ENCODE measurements around the gene SMC1B. TPM values are rescaled to one million over a fixed set of nuclear protein-coding genes. Genes with fewer than 3 reads are reported as not detected.

Gene SMC1B
- total RNA-seq, 1 experiment from 2014 or later: 0.31 TPM

DNA sequence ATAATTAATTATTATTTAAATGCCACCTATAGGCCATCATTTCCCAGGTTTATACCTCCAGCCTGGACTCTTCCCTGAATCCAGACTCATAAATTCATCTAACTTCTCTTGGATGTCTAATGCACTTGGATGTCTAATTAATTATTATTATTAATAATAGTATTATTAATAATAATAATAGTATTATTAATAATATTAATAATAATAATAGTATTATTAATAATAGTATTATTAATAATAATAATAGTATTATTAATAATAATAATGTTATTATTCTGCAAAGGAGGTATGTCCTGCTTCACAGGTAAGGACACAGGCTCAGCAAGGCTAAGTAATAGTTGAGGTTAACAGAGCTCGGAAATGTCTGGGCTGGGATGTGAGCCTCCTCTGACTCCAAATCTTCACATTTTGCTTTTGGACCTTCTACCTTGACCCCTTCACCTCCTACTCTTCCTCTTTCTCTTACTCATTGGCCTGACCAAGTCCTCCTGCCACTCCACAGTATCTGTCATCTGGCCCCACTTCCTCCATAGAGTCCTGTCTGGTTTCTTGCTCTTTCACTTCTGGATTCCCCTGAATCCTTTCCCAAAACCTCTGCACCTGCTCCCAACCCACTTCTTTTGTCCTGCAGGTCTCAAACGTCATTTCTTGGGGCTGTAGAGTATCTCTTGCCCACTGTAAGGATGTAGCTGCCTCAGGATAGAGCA, 8.1 kb upstream of the SMC1B start:
- Histone ChIP-seq H3K9me3 (ENCODE audit: insufficient read depth, low read depth) (no peaks in the 10 kb centered on the region), H3F3A (ENCODE audit: insufficient read depth, low read depth) (peaks cover 24% of the 10 kb centered on the region), H3K4me1 (replicated peaks; ENCODE audit: insufficient read depth) (peaks cover 26% of the 10 kb centered on the region), H3K4me2 (no peak overlapping the region), H3K36me3 (ENCODE audit: low read depth) (no peaks in the 10 kb centered on the region), H3K9me2 (ENCODE audit: insufficient read depth) (no peaks in the 10 kb centered on the region), H3K4me3 (no peak overlapping the region), H3K27me3 (ENCODE audit: insufficient read depth, low read depth) (no peaks in the 10 kb centered on the region), H2AFZ (no peak overlapping the region), H3K27ac (no peak overlapping the region), H4K20me1 (ENCODE audit: insufficient read depth) (no peaks in the 10 kb centered on the region), H3K79me2 (ENCODE audit: low read depth) (no peaks in the 10 kb centered on the region)
- ChIA-PET CTCF (no interaction called here), POLR2A (ENCODE audit: unreplicated experiment) (no interaction called here)
- BruUV-seq (replicated peaks): no TSS peak
- no peak for DNase-seq
- TF ChIP-seq EZH2 (IDR thresholded peaks at IDR 0.05; ENCODE audit: low read depth) (no peak), CTCF (conservative IDR thresholded peaks at IDR 0.05) (no peak)
- intact Hi-C loops (cut with micrococcal nuclease; ENCODE audit: unreplicated experiment): loop anchor here (5.0 kb wide), 2 partner anchors 96 to 154 kb away; no protein-coding TSS in a partner anchor

DNA sequence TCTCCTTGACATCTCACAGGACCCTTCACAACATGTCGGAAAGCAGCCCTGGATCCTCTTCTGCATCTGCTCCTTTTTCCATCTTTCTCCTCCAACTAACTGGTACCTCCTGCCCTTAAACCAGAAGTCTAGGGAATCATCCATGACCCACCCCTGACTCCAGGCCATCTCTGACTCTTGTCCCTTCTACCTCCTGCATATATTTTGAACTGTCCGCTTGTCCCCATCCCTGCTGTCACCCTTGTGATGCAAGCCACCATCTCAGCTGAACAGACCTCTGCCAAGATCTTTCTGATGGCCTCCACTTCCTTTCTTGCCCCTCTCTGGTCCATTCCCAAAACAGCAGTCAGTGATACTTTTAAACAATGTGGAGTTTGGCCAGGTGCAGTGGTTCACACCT, 7.1 kb upstream of the SMC1B start:
- no peak for TF ChIP-seq CTCF (conservative IDR thresholded peaks at IDR 0.05)
- TF ChIP-seq EZH2 (IDR thresholded peaks at IDR 0.05; ENCODE audit: low read depth): no peak
- no peak overlapping the region for H3K4me2 ChIP-seq
- no peaks in the 10 kb centered on the region for H4K20me1 ChIP-seq (ENCODE audit: insufficient read depth)
- no peaks in the 10 kb centered on the region for H3K36me3 ChIP-seq (ENCODE audit: low read depth)
- no peaks in the 10 kb centered on the region for H3K27me3 ChIP-seq (ENCODE audit: insufficient read depth, low read depth)
- H3K4me3 ChIP-seq: no peak overlapping the region
- no peaks in the 10 kb centered on the region for H3K9me3 ChIP-seq (ENCODE audit: insufficient read depth, low read depth)
- ChIA-PET POLR2A (ENCODE audit: unreplicated experiment) (no interaction called here), CTCF (no interaction called here)
- H3K79me2 ChIP-seq (ENCODE audit: low read depth): no peaks in the 10 kb centered on the region
- H3K4me1 ChIP-seq (replicated peaks; ENCODE audit: insufficient read depth): peaks cover 24% of the 10 kb centered on the region
- BruUV-seq (replicated peaks): no TSS peak
- no peaks in the 10 kb centered on the region for H3K9me2 ChIP-seq (ENCODE audit: insufficient read depth)
- H3F3A ChIP-seq (ENCODE audit: insufficient read depth, low read depth): peaks cover 24% of the 10 kb centered on the region
- no peak overlapping the region for H2AFZ ChIP-seq
- intact Hi-C loops (cut with micrococcal nuclease; ENCODE audit: unreplicated experiment): loop anchor here (5.0 kb wide), 2 partner anchors 97 to 153 kb away; no protein-coding TSS in a partner anchor
- DNase-seq: no peak
- no peak overlapping the region for H3K27ac ChIP-seq

DNA sequence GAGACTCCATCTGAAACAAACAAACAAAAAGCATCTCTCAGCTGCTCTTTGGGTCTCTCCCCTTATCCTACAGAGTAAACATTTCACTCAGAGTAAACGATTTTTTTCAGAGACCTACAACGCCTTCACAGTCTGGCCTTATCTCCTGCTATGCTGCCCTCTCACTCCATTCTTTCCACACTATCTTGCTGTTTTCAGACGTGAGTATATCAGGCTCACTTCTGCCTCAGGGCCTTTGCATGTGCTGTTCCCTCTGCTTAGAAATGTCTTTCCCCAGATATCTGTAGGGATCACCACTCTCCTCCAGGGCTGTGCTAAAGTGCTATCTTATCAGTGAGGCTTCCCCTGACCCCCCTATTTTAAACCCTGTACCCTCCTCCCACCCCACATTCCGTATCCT, 6.6 kb upstream of the SMC1B start:
- H3K4me1 ChIP-seq (replicated peaks; ENCODE audit: insufficient read depth): peaks cover 19% of the 10 kb centered on the region
- H3K27ac ChIP-seq: no peak overlapping the region
- CTCF ChIA-PET: no interaction called here
- H4K20me1 ChIP-seq (ENCODE audit: insufficient read depth): no peaks in the 10 kb centered on the region
- POLR2A ChIA-PET (ENCODE audit: unreplicated experiment): no interaction called here
- no peaks in the 10 kb centered on the region for H3K27me3 ChIP-seq (ENCODE audit: insufficient read depth, low read depth)
- H3F3A ChIP-seq (ENCODE audit: insufficient read depth, low read depth): peaks cover 24% of the 10 kb centered on the region
- TF ChIP-seq CTCF (conservative IDR thresholded peaks at IDR 0.05): no peak
- no peak for TF ChIP-seq EZH2 (IDR thresholded peaks at IDR 0.05; ENCODE audit: low read depth)
- H3K36me3 ChIP-seq (ENCODE audit: low read depth): no peaks in the 10 kb centered on the region
- no peaks in the 10 kb centered on the region for H3K79me2 ChIP-seq (ENCODE audit: low read depth)
- no peaks in the 10 kb centered on the region for H3K9me3 ChIP-seq (ENCODE audit: insufficient read depth, low read depth)
- DNase-seq: no peak
- intact Hi-C loops (cut with micrococcal nuclease; ENCODE audit: unreplicated experiment): loop anchor here (5.0 kb wide), 2 partner anchors 97 to 153 kb away; no protein-coding TSS in a partner anchor
- no TSS peak for BruUV-seq (replicated peaks)
- no peak overlapping the region for H3K4me3 ChIP-seq
- H3K9me2 ChIP-seq (ENCODE audit: insufficient read depth): no peaks in the 10 kb centered on the region
- no peak overlapping the region for H3K4me2 ChIP-seq
- no peak overlapping the region for H2AFZ ChIP-seq
